ENCODE results near the gene IGFL3. TPM values are rescaled to one million over a fixed set of nuclear protein-coding genes. Genes with fewer than 3 reads are reported as not detected.

The IGFL3 gene
- total and polyA plus RNA-seq, 9 of the 15 experiments (the other 6 are each of a cell fraction or from before 2014, with no cell fraction given), result not detected

GRCh38 chr19:46155237-46155636 is 30.7 kb upstream of the IGFL3 start:
- in situ Hi-C loops (cut with MboI), result no loop called here
- Histone ChIP-seq H3K4me1 (replicated peaks in 1 of 2; ENCODE audit: control insufficient read depth in 2 of 2, insufficient read depth in 2 of 2, low read length in 2 of 2) (no peaks in the 10 kb centered on the region; a peak in 2 of 5 replicates), H3K79me2 (ENCODE audit: control insufficient read depth, insufficient read depth, low read length) (no peaks in the 10 kb centered on the region), H4K20me1 (replicated peaks; ENCODE audit: control insufficient read depth, insufficient read depth, low read length) (no peaks in the 10 kb centered on the region), H3K4me2 (ENCODE audit: insufficient read depth, low read length) (no peak overlapping the region), H3K27me3 (ENCODE audit: control insufficient read depth in 2 of 2, insufficient read depth in 2 of 2, low read length in 2 of 2) (peaks cover 4 to 15% of the 10 kb centered on the region in 2 experiments; a peak in 3 of 5 replicates), H3K9ac (ENCODE audit: insufficient read depth in 1 of 2, low read depth in 2 of 2, low read length in 2 of 2) (no peak overlapping the region), H3K9me3 (replicated peaks; ENCODE audit: control insufficient read depth, insufficient read depth, low read depth, low read length) (no peaks in the 10 kb centered on the region), H3K9me1 (ENCODE audit: control insufficient read depth, insufficient read depth, low read length) (no peaks in the 10 kb centered on the region), H2AFZ (ENCODE audit: low read depth, low read length) (no peak overlapping the region), H3K27ac (ENCODE audit: extremely low read depth, low read depth, low read length) (no peak overlapping the region), H3K4me3 (no peak overlapping the region), H3K36me3 (ENCODE audit: control insufficient read depth, insufficient read depth, low read length) (no peaks in the 10 kb centered on the region)
- no peak for ATAC-seq
- 2% methylated on average over 3 of the region's 3 CpGs for WGBS (ENCODE audit: insufficient coverage, low coverage, missing lambda C conversion rate)
- CTCF ChIA-PET (ENCODE audit: low intra/inter-chr PET ratio), result no interaction called here
- intact Hi-C loops (cut with micrococcal nuclease), result no loop called here
- BruUV-seq (replicated peaks), result no TSS peak
- no peak for DNase-seq (ENCODE audit: extremely low read depth in 1 of 4, low spot score in 3 of 4)
- no peak for FAIRE-seq
- POLR2A ChIA-PET, result interaction anchor here (1.1 kb wide), 1 partner anchor 44 kb away, joined by 3 read pairs; no protein-coding TSS in a partner anchor
- TF ChIP-seq ZKSCAN8 (CRISPR knock-in tag; IDR thresholded peaks at IDR 0.05), result no peak
- TF ChIP-seq ESRRA (IDR thresholded peaks at IDR 0.05; ENCODE audit: borderline replicate concordance, low read depth), result no peak
- no peak for TF ChIP-seq ZNF592 (IDR thresholded peaks at IDR 0.05)
- TF ChIP-seq SMAD2 (IDR thresholded peaks at IDR 0.05; ENCODE audit: low read depth, low read length), result no peak
- TF ChIP-seq CEBPB (tag; IDR thresholded peaks at IDR 0.05), result no peak
- TF ChIP-seq ZNF77 (CRISPR knock-in tag; IDR thresholded peaks at IDR 0.05), result no peak
- TF ChIP-seq MBD2 (IDR thresholded peaks at IDR 0.05; ENCODE audit: borderline replicate concordance, low read depth), result no peak
- TF ChIP-seq LCOR (CRISPR knock-in tag; IDR thresholded peaks at IDR 0.05), result no peak
- TF ChIP-seq RNF219 (CRISPR knock-in tag; IDR thresholded peaks at IDR 0.05), result no peak
- TF ChIP-seq UBTF (IDR thresholded peaks at IDR 0.05; ENCODE audit: borderline replicate concordance in 1 of 2, low read depth in 2 of 2, low read length in 2 of 2), result no peak

Data from K562 (cell line).